ENCODE measurements around the gene GPD1. TPM values are rescaled to one million over a fixed set of nuclear protein-coding genes. Genes with fewer than 3 reads are reported as not detected.

Gene GPD1
- polyA plus RNA-seq (2013, experiment 1 of 2; ENCODE audit: insufficient read length), result 0.18 TPM
- 0.11 TPM for polyA plus RNA-seq (2013, experiment 2 of 2; ENCODE audit: insufficient read length)

GRCh38 chr12:50103767-50104321, at the start of gene GPD1:
GPD1 (plus strand) TSS chr12:50104008; CDS start chr12:50104051, 43 bp downstream.
- DNase-seq, result no peak

- peak; percentile 29 for DNase-seq
Measured at GRCh38 chr12:50055831-50056638, 47.8 kb upstream of the GPD1 start.

GRCh38 chr12:50056639-50056976, 47.2 kb upstream of the GPD1 start:
- DNase-seq, result no peak

DNA sequence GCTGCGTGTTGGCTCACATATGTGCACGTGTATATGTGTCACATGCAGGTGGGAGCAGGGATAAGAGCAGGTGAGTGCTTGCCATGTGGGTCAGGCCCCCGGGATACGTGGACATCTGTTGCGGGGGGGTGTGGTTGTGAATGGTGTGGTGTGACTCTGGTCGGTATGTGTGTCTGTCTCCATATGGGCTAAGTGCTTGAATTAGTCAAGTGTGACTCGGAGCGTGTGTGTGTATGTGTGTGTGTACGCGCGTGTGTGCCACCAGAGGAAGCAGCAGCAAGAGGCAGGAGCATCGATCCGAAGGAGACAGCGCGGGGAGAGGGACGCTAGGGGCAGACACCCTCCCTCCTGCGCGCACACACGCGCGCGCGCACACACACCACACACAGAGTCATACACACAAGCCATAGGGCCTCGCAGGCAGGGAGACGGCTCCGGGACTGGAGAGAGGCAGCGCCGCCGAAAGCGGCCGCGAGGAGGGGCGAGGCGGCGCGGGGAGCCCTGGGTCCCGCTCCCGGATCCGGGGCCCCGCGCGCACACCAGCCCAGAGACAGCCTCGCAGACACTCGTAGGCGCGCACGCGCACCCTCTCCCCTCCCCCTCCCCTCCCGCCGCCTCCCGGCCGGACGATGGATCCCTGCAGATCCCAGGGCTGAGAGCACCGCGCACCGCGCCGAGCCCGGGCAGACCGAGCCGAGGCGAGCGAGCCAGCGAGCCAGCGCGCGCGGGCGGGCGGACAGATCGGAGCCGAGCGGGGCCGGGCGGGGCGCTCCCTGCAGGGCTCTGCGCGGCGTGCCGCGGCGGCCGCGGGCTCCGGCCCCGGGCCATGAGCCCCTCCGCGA, 46.6 kb upstream of the GPD1 start, which contains the start of gene ASIC1:
TSS of gene ASIC1 (plus strand) at position 597 of the 842 bp plus-strand sequence. CDS start 1,171 bp downstream, outside the sequence.
- DNase-seq, result peak; percentile 73

- DNase-seq, result no peak
Measured at GRCh38 chr12:50057896-50058670, 45.7 kb upstream of the GPD1 start.

- DNase-seq, result no peak
Measured at GRCh38 chr12:50058743-50059312, 45.0 kb upstream of the GPD1 start.

- DNase-seq, result peak; percentile 41
Measured at GRCh38 chr12:50059440-50060119, 44.2 kb upstream of the GPD1 start.

GRCh38 chr12:50060120-50060468, 43.7 kb upstream of the GPD1 start:
- no peak for DNase-seq

GRCh38 chr12:50061171-50061570, 42.6 kb upstream of the GPD1 start:
- no peak for DNase-seq

GRCh38 chr12:50061946-50062686, 41.7 kb upstream of the GPD1 start:
- DNase-seq, result peak; percentile 61

GRCh38 chr12:50062728-50063460, 40.9 kb upstream of the GPD1 start:
- DNase-seq, result peak; percentile 34

- peak; percentile 39 for DNase-seq
Measured at GRCh38 chr12:50065726-50066310, 38.0 kb upstream of the GPD1 start.

GRCh38 chr12:50066402-50066801, 37.4 kb upstream of the GPD1 start:
- peak; percentile 93 for DNase-seq

DNA sequence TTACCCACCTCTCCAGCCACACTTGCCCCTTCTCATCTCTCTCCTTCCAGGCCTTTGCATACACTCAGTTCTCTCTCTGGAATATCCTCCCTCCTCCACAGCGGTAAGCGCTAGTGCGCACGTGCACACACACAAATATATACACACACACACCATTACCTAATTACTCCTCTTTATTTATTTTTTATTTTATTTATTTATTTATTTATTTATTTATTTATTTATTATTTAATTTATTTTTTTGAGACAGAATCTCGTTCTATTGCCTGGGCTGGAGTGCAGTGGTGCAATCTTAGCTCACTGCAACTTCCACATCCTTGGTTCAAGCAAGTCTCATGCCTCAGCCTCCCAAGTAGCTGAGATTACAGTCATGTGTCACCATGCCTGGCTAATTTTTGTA, 34.7 kb upstream of the GPD1 start:
- DNase-seq, result no peak

DNA sequence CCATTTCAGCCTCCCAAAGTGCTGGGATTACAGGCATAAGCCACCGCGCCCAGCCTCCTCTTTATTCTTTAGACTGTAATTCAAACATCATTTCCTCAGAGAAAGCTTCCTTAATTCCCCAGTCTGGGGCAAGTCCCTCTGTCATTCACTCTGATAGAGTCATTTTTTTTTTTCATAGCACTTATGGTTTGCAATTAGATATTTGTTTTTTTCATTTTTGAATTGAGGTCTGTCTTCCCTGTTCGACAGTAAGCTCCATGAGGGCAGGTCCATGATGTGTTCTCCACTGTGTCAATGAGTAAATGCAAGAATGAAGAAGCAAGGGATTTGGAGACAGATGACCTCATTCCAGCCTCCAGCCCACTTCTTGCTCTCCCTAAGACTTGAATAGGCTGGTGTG, 34.3 kb upstream of the GPD1 start:
- no peak for DNase-seq

DNA sequence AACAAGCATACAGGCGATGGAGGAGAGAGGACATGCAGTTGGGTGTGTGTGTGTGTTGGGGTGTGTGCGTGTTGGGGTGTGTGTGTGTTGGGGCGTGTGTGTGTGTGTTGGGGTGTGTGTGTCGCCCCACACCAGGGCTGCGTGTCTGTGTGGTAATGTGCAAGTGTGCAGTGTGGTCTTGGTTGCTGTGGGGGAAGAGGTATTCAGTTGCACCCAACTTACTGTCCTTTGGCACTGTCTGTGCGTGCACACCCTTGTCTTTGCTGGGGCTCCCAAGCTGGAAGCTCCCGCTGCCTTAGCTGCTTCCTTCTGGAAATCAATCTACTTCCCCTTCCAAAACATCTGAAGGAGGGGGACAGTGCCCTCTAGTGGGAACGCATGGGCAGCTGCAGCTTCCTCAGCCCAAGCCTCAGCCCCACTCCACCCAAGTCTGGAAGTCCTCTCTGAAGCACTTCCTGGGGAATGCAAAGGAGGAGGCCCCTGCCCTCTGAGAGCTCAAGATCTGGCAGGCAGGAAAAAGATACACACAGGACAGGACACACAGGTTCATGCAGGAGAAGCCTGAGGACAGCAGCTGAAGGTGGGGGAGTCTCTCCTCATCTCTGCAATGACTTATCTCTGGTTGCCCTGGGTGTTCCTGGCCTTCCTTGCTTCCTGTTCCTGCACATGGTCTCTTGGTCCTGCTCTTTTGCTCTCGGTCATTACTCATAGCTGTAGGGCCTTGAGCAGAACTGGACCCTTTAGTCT, 33.3 kb upstream of the GPD1 start:
- peak; percentile 78 for DNase-seq

DNA sequence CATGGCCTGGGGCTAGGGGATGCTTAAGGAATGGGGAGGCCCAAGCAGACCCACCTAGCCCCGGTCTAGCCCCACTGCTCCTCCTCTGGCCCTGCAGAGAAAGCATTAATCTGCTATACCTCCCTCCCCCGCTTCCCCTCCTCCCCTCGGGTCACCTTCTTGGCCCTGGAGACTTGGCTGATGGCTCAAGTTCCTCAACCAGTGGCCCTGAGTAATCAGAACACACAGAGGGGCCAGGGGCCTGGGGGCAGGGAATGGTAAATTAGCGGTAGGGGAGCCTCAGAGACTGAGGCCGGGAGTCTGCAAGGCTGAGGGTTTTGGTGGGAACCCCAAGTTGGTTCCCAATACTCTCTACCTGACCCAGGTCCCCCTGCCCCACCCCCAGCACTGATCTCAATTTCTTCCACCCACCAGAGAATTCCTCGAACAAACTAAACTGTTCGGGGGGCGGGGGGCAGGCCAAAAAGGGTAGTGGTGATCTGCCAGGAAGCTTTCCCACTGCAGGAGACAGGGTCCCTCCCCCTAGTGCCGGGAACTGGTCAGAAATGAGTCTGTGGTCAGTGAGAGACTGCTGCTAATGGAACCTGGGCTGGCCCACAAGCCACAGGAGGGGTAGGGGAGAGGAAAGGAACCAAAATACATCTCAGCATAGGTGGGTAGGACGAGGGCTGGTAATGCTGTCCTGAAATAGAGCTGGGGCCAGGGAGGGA, 31.5 kb upstream of the GPD1 start:
- DNase-seq, result no peak

- no peak for DNase-seq
Measured at GRCh38 chr12:50073206-50073605, 30.6 kb upstream of the GPD1 start.

Measured in fibroblast of skin of abdomen (primary cell).